ENCODE results near the gene ZMIZ1. TPM values are rescaled to one million over a fixed set of nuclear protein-coding genes. Genes with fewer than 3 reads are reported as not detected.
A peak's percentile ranks its signal among the peaks of the same experiment; 100 is the strongest.

ZMIZ1 gene
- total and polyA plus RNA-seq, 5 donors from 2014 or later, result 1.5 to 34.8 (median 2.2) TPM

- Histone ChIP-seq H3K27ac (ENCODE audit: insufficient read depth, low read length, poor library complexity, severe bottlenecking) (no peak overlapping the region), H3K9me3 (ENCODE audit: control insufficient read depth in 2 of 2, low read length in 2 of 2) (no peaks in the 10 kb centered on the region), H3K4me3 (ENCODE audit: low read depth, low read length) (no peak overlapping the region), H3K27me3 (ENCODE audit: control insufficient read depth, insufficient read depth, low read length) (no peaks in the 10 kb centered on the region), H3K36me3 (ENCODE audit: control insufficient read depth, insufficient read depth, low read length) (peaks cover 57% of the 10 kb centered on the region), H3K4me1 (ENCODE audit: control insufficient read depth, insufficient read depth, low read length, poor library complexity, severe bottlenecking) (peaks cover 25% of the 10 kb centered on the region)
- peak overlapping the region in 2 of 3 donors; percentile 31 to 43 for H3K27ac Mint-ChIP-seq
- no peaks in the 10 kb centered on the region for H3K9me3 Mint-ChIP-seq
- H3K4me1 Mint-ChIP-seq, result peaks cover 0 to 42% (median 22%) of the 10 kb centered on the region in 4 donors
- H3K36me3 Mint-ChIP-seq, result peaks cover 43% of the 10 kb centered on the region
- ATAC-seq (ENCODE audit: low read depth in 2 of 2) (no peak), DNase-seq (no peak)
- no peaks in the 10 kb centered on the region for H3K27me3 Mint-ChIP-seq
- H3K4me3 Mint-ChIP-seq, result peak overlapping the region in 2 of 4 donors; percentile 49 to 60
Observed at GRCh38 chr10:79350407-79351154, 281.8 kb downstream of the ZMIZ1 start.

- H3K27me3 Mint-ChIP-seq, result no peaks in the 10 kb centered on the region
- H3K9me3 ChIP-seq (ENCODE audit: control insufficient read depth in 2 of 2, low read length in 2 of 2), result no peaks in the 10 kb centered on the region
- peaks cover 57% of the 10 kb centered on the region for H3K36me3 ChIP-seq (ENCODE audit: control insufficient read depth, insufficient read depth, low read length)
- peaks cover 0 to 44% (median 28%) of the 10 kb centered on the region in 4 donors for H3K4me1 Mint-ChIP-seq
- peak overlapping the region in 2 of 4 donors; percentile 22 to 69 for H3K4me3 Mint-ChIP-seq
- no peak overlapping the region for H3K27ac ChIP-seq (ENCODE audit: insufficient read depth, low read length, poor library complexity, severe bottlenecking)
- no peaks in the 10 kb centered on the region for H3K9me3 Mint-ChIP-seq
- no peak for DNase-seq
- peaks cover 51% of the 10 kb centered on the region for H3K36me3 Mint-ChIP-seq
- H3K27ac Mint-ChIP-seq, result no peak overlapping the region
- no peaks in the 10 kb centered on the region for H3K27me3 ChIP-seq (ENCODE audit: control insufficient read depth, insufficient read depth, low read length)
- peaks cover 25% of the 10 kb centered on the region for H3K4me1 ChIP-seq (ENCODE audit: control insufficient read depth, insufficient read depth, low read length, poor library complexity, severe bottlenecking)
- ATAC-seq (ENCODE audit: low read depth in 2 of 2), result no peak
- no peak overlapping the region for H3K4me3 ChIP-seq (ENCODE audit: low read depth, low read length)
Observed at GRCh38 chr10:79351332-79351731, 282.6 kb downstream of the ZMIZ1 start.

DNA sequence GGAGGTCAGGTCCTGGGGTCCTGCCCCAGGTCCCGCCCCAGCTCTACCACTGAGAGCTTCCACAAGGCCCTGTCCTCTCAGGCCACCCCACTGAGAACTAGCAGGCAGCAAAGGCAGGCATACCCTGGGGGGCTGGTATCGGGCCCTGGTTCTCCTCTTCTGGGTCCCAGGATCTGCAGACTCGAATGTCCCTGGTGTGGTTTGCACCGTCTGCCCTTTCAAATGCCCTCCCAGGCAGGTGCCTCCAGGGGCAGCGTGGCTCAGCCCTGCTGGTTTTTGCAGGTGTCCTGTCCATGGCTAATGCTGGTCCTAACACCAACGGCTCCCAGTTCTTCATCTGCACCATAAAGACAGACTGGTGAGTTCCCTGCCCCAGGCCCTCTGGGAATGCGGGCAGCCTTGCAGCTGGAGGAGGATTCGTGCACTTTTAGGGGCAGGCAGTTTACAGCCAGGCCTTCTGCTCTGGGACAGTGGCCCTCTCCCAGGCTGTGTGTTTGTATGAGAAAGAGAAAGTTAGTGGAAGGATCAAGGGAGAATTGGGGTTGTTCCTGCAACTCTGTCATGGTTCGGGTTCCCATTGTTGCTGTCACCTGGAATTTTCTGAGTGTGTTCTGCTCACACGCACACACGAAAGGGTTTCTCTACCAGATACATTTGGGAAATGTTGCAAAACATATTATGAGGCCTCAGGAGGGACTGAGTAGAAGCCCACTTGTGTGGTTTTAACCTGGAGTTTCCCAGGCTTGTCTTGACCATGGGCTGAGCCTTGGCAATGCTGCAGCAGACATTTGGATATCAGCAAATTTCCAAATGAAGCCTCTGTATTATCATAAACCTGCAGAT lies 283.5 kb downstream of the ZMIZ1 start:
- Histone ChIP-seq H3K36me3 (ENCODE audit: control insufficient read depth, insufficient read depth, low read length) (peaks cover 60% of the 10 kb centered on the region), H3K27ac (ENCODE audit: insufficient read depth, low read length, poor library complexity, severe bottlenecking) (no peak overlapping the region), H3K9me3 (ENCODE audit: control insufficient read depth in 2 of 2, low read length in 2 of 2) (no peaks in the 10 kb centered on the region), H3K4me1 (ENCODE audit: control insufficient read depth, insufficient read depth, low read length, poor library complexity, severe bottlenecking) (peaks cover 20% of the 10 kb centered on the region), H3K4me3 (ENCODE audit: low read depth, low read length) (no peak overlapping the region), H3K27me3 (ENCODE audit: control insufficient read depth, insufficient read depth, low read length) (no peaks in the 10 kb centered on the region)
- Mint-ChIP-seq H3K36me3 (peaks cover 57% of the 10 kb centered on the region), H3K9me3 (no peaks in the 10 kb centered on the region), H3K27me3 (no peaks in the 10 kb centered on the region), H3K27ac (peak overlapping the region in 1 of 3 donors; percentile 76), H3K4me3 (peak overlapping the region in 2 of 4 donors; percentile 21 to 54), H3K4me1 (peaks cover 0 to 40% (median 28%) of the 10 kb centered on the region in 4 donors)
- DNase-seq (no peak), ATAC-seq (ENCODE audit: low read depth in 2 of 2) (no peak)

GRCh38 chr10:79353000-79353406 lies 284.2 kb downstream of the ZMIZ1 start:
- H3K4me3 ChIP-seq (ENCODE audit: low read depth, low read length), result no peak overlapping the region
- H3K27me3 ChIP-seq (ENCODE audit: control insufficient read depth, insufficient read depth, low read length), result no peaks in the 10 kb centered on the region
- no peaks in the 10 kb centered on the region for H3K9me3 Mint-ChIP-seq
- ATAC-seq (ENCODE audit: low read depth in 2 of 2), result no peak
- DNase-seq, result no peak
- no peak overlapping the region for H3K27ac Mint-ChIP-seq
- H3K4me1 Mint-ChIP-seq, result peaks cover 0 to 36% (median 28%) of the 10 kb centered on the region in 4 donors
- H3K27me3 Mint-ChIP-seq, result no peaks in the 10 kb centered on the region
- H3K27ac ChIP-seq (ENCODE audit: insufficient read depth, low read length, poor library complexity, severe bottlenecking), result no peak overlapping the region
- peaks cover 16% of the 10 kb centered on the region for H3K4me1 ChIP-seq (ENCODE audit: control insufficient read depth, insufficient read depth, low read length, poor library complexity, severe bottlenecking)
- peaks cover 62% of the 10 kb centered on the region for H3K36me3 Mint-ChIP-seq
- peaks cover 60% of the 10 kb centered on the region for H3K36me3 ChIP-seq (ENCODE audit: control insufficient read depth, insufficient read depth, low read length)
- H3K4me3 Mint-ChIP-seq, result peak overlapping the region in 2 of 4 donors; percentile 21 to 54
- H3K9me3 ChIP-seq (ENCODE audit: control insufficient read depth in 2 of 2, low read length in 2 of 2), result no peaks in the 10 kb centered on the region

DNA sequence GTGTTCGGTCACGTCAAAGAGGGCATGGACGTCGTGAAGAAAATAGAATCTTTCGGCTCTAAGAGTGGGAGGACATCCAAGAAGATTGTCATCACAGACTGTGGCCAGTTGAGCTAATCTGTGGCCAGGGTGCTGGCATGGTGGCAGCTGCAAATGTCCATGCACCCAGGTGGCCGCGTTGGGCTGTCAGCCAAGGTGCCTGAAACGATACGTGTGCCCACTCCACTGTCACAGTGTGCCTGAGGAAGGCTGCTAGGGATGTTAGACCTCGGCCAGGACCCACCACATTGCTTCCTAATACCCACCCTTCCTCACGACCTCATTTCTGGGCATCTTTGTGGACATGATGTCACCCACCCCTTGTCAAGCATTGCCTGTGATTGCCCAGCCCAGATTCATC lies 285.0 kb downstream of the ZMIZ1 start:
- H3K4me1 Mint-ChIP-seq, result peaks cover 0 to 32% (median 23%) of the 10 kb centered on the region in 4 donors
- H3K9me3 ChIP-seq (ENCODE audit: control insufficient read depth in 2 of 2, low read length in 2 of 2), result no peaks in the 10 kb centered on the region
- H3K4me3 Mint-ChIP-seq, result no peak overlapping the region
- peaks cover 60% of the 10 kb centered on the region for H3K36me3 ChIP-seq (ENCODE audit: control insufficient read depth, insufficient read depth, low read length)
- no peaks in the 10 kb centered on the region for H3K9me3 Mint-ChIP-seq
- peaks cover 62% of the 10 kb centered on the region for H3K36me3 Mint-ChIP-seq
- H3K4me1 ChIP-seq (ENCODE audit: control insufficient read depth, insufficient read depth, low read length, poor library complexity, severe bottlenecking), result peaks cover 9% of the 10 kb centered on the region
- no peaks in the 10 kb centered on the region for H3K27me3 Mint-ChIP-seq
- no peak overlapping the region for H3K4me3 ChIP-seq (ENCODE audit: low read depth, low read length)
- H3K27ac ChIP-seq (ENCODE audit: insufficient read depth, low read length, poor library complexity, severe bottlenecking), result no peak overlapping the region
- no peak overlapping the region for H3K27ac Mint-ChIP-seq
- ATAC-seq (ENCODE audit: low read depth in 2 of 2) (no peak), DNase-seq (no peak)
- no peaks in the 10 kb centered on the region for H3K27me3 ChIP-seq (ENCODE audit: control insufficient read depth, insufficient read depth, low read length)

GRCh38 chr10:79354141-79354540 lies 285.4 kb downstream of the ZMIZ1 start:
- peaks cover 4% of the 10 kb centered on the region for H3K4me1 ChIP-seq (ENCODE audit: control insufficient read depth, insufficient read depth, low read length, poor library complexity, severe bottlenecking)
- no peaks in the 10 kb centered on the region for H3K9me3 Mint-ChIP-seq
- peaks cover 60% of the 10 kb centered on the region for H3K36me3 ChIP-seq (ENCODE audit: control insufficient read depth, insufficient read depth, low read length)
- H3K27ac ChIP-seq (ENCODE audit: insufficient read depth, low read length, poor library complexity, severe bottlenecking), result no peak overlapping the region
- H3K4me3 ChIP-seq (ENCODE audit: low read depth, low read length), result no peak overlapping the region
- H3K4me3 Mint-ChIP-seq, result peak overlapping the region in 1 of 4 donors; percentile 29
- H3K27me3 ChIP-seq (ENCODE audit: control insufficient read depth, insufficient read depth, low read length), result no peaks in the 10 kb centered on the region
- H3K27ac Mint-ChIP-seq, result no peak overlapping the region
- peaks cover 62% of the 10 kb centered on the region for H3K36me3 Mint-ChIP-seq
- no peaks in the 10 kb centered on the region for H3K9me3 ChIP-seq (ENCODE audit: control insufficient read depth in 2 of 2, low read length in 2 of 2)
- H3K27me3 Mint-ChIP-seq, result no peaks in the 10 kb centered on the region
- no peak for ATAC-seq (ENCODE audit: low read depth in 2 of 2)
- DNase-seq, result no peak
- H3K4me1 Mint-ChIP-seq, result peaks cover 0 to 28% (median 21%) of the 10 kb centered on the region in 4 donors

DNA sequence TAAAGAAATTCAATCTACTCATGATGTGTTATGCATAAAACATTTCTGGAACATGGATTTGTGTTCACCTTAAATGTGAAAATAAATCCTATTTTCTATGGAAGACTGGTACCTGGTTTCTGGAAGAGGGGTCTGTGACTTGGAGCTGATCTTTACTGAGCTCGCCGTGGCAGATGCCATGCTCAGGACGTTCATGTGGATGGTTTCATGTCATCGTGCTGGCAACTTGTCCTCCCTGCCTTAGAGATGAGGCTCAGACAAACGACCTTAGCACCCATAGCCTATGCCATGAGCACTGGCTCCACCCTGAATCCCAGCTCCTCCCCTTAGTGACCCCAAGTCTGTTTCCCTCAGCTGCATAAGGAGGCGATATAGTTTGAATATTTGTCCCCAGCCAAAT lies 285.8 kb downstream of the ZMIZ1 start:
- peaks cover 3% of the 10 kb centered on the region for H3K4me1 ChIP-seq (ENCODE audit: control insufficient read depth, insufficient read depth, low read length, poor library complexity, severe bottlenecking)
- Mint-ChIP-seq H3K27me3 (no peaks in the 10 kb centered on the region), H3K9me3 (no peaks in the 10 kb centered on the region), H3K4me3 (peak overlapping the region in 1 of 4 donors; percentile 29), H3K36me3 (peaks cover 59% of the 10 kb centered on the region), H3K4me1 (peaks cover 0 to 25% (median 17%) of the 10 kb centered on the region in 4 donors), H3K27ac (peak overlapping the region in 1 of 3 donors; percentile 61)
- no peaks in the 10 kb centered on the region for H3K27me3 ChIP-seq (ENCODE audit: control insufficient read depth, insufficient read depth, low read length)
- DNase-seq, result no peak
- no peak for ATAC-seq (ENCODE audit: low read depth in 2 of 2)
- H3K36me3 ChIP-seq (ENCODE audit: control insufficient read depth, insufficient read depth, low read length), result peaks cover 57% of the 10 kb centered on the region
- H3K4me3 ChIP-seq (ENCODE audit: low read depth, low read length), result no peak overlapping the region
- H3K27ac ChIP-seq (ENCODE audit: insufficient read depth, low read length, poor library complexity, severe bottlenecking), result no peak overlapping the region
- no peaks in the 10 kb centered on the region for H3K9me3 ChIP-seq (ENCODE audit: control insufficient read depth in 2 of 2, low read length in 2 of 2)

Data from CD4-positive, CD25-positive, alpha-beta regulatory T cell (primary cell).